GM12891 (cell line): ENCODE data around the gene PRKN.

ENCODE experiments used
- DNase-seq: peaks from one replicate; pipeline ENCODE4 v3.0.0; 2011; ENCODE audit warnings: low spot score; ENCODE audit not compliant: insufficient read length
- FAIRE-seq: peaks from 2 replicates; lab custom pipeline; 2011; peaks lifted over from hg19 to GRCh38; lab: Jason Lieb, UNC
- PAX5 ChIP-seq: IDR thresholded peaks from 2 replicates; pipeline ENCODE4 v1.6.1; 2011; ENCODE audit warnings: low read length, moderate library complexity, mild to moderate bottlenecking; ENCODE audit not compliant: insufficient read depth, severe bottlenecking
- POLR2A ChIP-seq: IDR thresholded peaks from 2 replicates; pipeline ENCODE4 v1.6.1; 2011; ENCODE audit warnings: low read depth, low read length, control low read depth
- POLR2AphosphoS5 ChIP-seq: IDR thresholded peaks from 2 replicates; pipeline ENCODE4 v1.6.1; 2011; ENCODE audit warnings: low read depth, low read length, control low read depth
- POU2F2 ChIP-seq: IDR thresholded peaks from 2 replicates; pipeline ENCODE4 v1.6.1; 2011; ENCODE audit warnings: low read depth, mild to moderate bottlenecking, control low read depth, low read length, moderate library complexity
- SPI1 ChIP-seq: IDR thresholded peaks from 2 replicates; pipeline ENCODE4 v1.6.1; 2011; ENCODE audit warnings: low read depth, low read length, control low read depth
- TAF1 ChIP-seq: IDR thresholded peaks from 2 replicates; pipeline ENCODE4 v1.6.1; 2011; ENCODE audit warnings: low read depth, low read length, control low read depth

Gene PRKN

DNA sequence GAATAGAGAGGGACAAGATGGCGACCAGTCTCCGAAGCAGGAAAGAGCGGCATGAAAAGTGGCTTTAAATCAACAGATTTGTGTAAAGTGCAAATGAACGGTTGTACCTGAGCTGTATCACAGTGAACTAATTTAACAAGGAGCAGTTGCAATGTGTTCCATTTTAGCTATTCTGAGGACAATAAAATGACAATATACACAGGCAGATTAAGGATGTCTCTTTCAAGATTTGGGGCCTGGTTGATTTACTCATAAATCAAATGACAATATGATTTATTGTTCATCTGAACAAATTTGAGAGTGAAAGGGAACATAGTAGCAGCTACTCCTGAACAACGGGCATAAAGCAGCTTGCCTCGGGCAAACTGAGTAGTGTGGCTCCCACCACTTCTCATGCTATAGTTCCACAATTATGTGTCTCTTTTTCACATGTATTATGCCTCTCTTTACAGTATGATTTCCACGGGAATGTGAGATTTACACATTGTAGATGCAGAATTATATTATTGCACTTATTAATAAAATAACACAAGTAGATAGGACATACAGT lies 1249.6 kb downstream of the PRKN start:
- FAIRE-seq (no peak), DNase-seq (no peak)
- TF ChIP-seq POLR2A (no peak), TAF1 (no peak), POU2F2 (no peak), PAX5 (no peak), POLR2AphosphoS5 (no peak)

DNA sequence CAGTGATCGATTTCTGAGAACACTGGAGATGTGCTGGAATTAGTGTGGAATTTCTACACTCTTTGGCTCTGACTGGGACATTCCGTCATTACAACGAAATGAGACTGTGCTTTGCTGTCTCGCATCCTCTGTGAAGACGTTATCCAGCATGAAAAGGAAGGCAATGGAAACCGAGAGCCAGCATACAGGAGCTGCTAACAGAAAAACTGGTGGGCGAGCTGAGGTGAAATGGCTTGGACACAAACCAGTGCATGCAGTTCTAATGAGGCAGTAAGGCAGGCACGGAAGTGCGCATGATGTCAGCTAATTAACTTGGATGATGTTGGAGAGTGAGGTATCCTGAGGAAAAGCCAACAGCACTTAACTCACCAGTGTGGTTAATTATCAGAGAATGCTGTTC lies 1250.9 kb downstream of the PRKN start:
- TF ChIP-seq POLR2AphosphoS5 (no peak), SPI1 (no peak), POLR2A (no peak), TAF1 (no peak), PAX5 (no peak), POU2F2 (no peak)
- DNase-seq (no peak), FAIRE-seq (no peak)

GRCh38 chr6:161465403-161465802 lies 1262.2 kb downstream of the PRKN start:
- FAIRE-seq (no peak), DNase-seq (no peak)
- no peak for TF ChIP-seq PAX5
- TF ChIP-seq POLR2AphosphoS5 = no peak
- no peak for TF ChIP-seq POU2F2
- no peak for TF ChIP-seq SPI1
- no peak for TF ChIP-seq TAF1
- no peak for TF ChIP-seq POLR2A

DNA sequence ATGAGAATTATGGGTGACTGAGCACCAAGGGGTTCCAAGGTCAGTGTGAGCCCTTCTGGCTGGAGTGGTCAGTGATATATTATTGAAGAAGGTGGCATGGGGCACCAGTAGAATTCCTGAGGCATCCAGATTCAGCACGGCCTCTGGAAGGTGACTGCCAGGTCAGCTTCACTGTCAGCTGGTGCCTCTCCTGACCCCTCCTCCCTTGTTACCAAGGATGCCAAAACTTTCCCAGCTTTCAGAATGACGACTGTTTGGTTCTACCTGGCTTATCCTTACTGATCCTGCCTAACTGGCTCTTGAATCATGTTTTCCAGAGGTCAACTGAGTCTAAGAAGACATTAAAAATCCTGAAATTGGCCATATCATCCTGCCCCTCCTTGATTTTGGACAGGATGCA lies 1264.5 kb downstream of the PRKN start:
- no peak for TF ChIP-seq SPI1
- TF ChIP-seq PAX5 = no peak
- no peak for TF ChIP-seq POU2F2
- TF ChIP-seq POLR2A = no peak
- TF ChIP-seq POLR2AphosphoS5 = no peak
- TF ChIP-seq TAF1 = no peak
- FAIRE-seq = no peak
- no peak for DNase-seq

DNA sequence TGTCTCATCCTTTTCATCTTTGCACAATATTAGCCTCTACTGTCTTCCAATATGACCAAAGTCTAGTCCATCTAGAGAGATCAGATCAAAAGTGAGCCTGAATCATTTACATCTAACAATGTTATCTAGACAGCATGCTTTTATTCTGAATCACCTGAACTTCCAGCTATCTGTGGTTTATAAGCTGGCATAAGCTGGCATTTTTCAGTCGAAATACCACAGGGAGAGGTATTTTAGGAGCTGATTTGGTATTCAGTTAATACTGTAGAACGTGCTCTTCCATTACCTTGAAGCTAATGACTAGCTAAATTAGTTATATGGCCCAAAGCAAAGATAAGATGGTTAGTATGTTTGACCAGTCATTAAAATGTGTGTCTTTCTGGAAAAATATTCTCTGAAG lies 1265.4 kb downstream of the PRKN start:
- DNase-seq = no peak
- no peak for FAIRE-seq

GRCh38 chr6:161459008-161459615 lies 1268.5 kb downstream of the PRKN start:
- TF ChIP-seq POU2F2 = no peak
- TF ChIP-seq POLR2AphosphoS5 = no peak
- no peak for TF ChIP-seq TAF1
- no peak for TF ChIP-seq POLR2A
- no peak for TF ChIP-seq PAX5
- TF ChIP-seq SPI1 = no peak
- no peak for DNase-seq
- FAIRE-seq = no peak

More for the DNA sequence above, 1265.4 kb downstream of the PRKN start:
- TF ChIP-seq POU2F2 = no peak
- no peak for TF ChIP-seq SPI1
- TF ChIP-seq POLR2A = no peak
- TF ChIP-seq TAF1 = no peak
- no peak for TF ChIP-seq PAX5
- TF ChIP-seq POLR2AphosphoS5 = no peak

DNA sequence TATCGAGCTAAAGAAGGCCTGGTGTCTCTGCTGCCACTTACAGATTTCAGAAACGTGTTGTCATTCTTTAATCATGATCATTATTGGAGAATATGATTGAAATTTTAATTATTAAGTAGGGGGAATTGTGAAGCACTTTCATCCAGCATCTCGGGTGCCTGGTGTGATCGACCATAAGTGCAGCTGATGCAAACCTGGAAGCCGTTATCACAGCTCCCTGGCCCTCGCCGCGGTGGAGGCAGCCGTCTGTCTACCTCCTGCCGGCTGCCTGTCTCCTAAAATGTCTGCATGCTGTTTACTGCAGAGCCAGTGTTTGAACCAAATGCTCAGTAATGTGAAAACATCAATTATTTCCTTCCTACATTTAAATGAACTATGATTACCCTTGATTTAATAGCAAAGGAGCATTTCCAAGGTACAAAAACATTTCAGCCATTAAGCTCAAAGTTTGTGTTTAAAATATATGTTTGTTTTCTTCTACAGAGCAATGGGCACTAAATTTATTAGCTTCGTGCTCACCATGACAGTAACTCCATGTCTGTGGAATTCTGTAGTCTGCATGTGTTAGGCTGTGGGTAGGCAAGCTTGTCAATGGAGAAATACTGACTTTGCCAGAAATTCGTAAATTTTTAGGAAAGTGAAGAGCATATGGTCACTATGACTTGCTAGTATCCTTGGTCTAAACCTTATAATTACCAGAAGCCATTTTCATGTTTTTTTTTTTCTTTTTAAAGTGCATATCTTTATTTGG lies 1269.2 kb downstream of the PRKN start:
- TF ChIP-seq SPI1 (no peak), PAX5 (no peak), POLR2AphosphoS5 (no peak), POU2F2 (no peak), TAF1 (no peak), POLR2A (no peak)
- no peak for DNase-seq
- no peak for FAIRE-seq

DNA sequence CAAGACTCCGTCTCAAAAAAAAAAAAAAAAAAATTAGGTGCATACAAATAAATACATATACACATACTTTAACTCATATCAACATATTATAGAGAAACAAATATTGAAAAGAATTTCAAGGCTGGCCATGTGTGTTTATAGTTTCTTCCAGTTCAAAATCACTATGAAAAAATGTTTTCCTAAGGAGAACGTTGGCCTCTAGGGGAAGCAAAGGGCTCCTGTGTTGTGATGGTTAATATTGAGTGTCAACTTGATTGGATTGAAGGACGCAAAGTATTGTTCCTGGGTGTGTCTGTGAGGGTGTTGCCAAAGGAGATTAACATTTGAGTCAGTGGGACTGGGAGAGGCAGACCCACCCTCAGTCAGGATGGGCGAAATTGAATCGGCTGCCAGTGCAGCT lies 1271.7 kb downstream of the PRKN start:
- DNase-seq (no peak), FAIRE-seq (no peak)
- TF ChIP-seq POU2F2 = no peak
- TF ChIP-seq POLR2AphosphoS5 = no peak
- TF ChIP-seq SPI1 = no peak
- no peak for TF ChIP-seq TAF1
- TF ChIP-seq PAX5 = no peak
- no peak for TF ChIP-seq POLR2A

DNA sequence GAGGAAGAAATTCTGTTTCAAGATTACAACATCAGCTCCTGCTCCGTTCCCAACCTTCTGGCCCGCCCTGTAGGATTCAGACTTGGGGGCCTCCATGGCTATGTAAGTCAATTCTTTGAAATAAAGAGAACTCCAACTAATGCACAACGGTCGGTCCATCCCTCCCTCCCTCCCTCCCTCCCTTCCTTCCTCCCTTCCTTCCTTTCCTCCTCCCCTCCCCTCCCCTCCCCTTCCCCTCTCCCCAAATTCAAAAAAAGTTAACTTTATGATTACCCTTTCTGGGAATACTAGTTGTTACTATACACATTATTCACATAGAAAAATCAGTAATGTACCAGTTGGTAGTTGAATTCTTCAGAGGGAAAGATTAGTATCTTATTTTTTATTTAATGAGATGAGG lies 1274.0 kb downstream of the PRKN start:
- DNase-seq = no peak
- no peak for FAIRE-seq
- TF ChIP-seq PAX5 (no peak), SPI1 (no peak), POU2F2 (no peak), POLR2AphosphoS5 (no peak), POLR2A (no peak), TAF1 (no peak)
